Suppressor macrophage (primary cell): ENCODE results near the gene ZNF280A.

Source experiments
- DNase-seq, 4 experiments: peaks; one replicate each; pipeline ENCODE4 v3.0.0-alpha.2; 2020 to 2022

ZNF280A gene

GRCh38 chr22:22465782-22466181 lies 54.3 kb downstream of the ZNF280A start:
- no peak for DNase-seq

- DNase-seq = no peak
These were observed 54.9 kb downstream of the ZNF280A start for GRCh38 chr22:22465094-22465602.

GRCh38 chr22:22464541-22465054 lies 55.5 kb downstream of the ZNF280A start:
- DNase-seq = no peak

- peak; percentile 82 to 92 (median 86) for DNase-seq
These were observed 56.1 kb downstream of the ZNF280A start for GRCh38 chr22:22463855-22464540.
